ENCODE data around the gene UGT2B15.
"Not testable (repeated sequence)": the region's sequence is repeated elsewhere in the genome, so short reads cannot be mapped to it uniquely, and the experiment has no call there.

The UGT2B15 gene

DNA sequence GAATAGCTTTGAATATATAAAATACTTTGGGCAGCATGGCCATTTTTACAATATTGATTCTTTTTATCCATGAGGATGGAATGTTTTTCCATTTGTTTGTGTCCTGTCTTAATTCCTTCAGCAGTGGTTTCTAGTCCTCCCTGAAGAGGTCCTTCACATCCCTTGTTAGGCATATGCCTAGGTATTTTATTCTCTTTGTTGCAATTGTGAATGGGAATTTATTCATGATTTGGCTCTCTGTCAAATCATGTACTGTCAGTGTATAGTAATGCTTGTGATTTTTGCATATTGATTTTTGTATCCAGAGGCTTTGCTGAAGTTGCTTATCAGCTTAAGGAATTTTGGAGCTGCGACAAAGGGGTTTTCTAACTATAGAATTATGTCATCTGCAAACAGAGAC is 18.5 kb downstream of the UGT2B15 start:
- WGBS = 100% methylated on average over 1 of the region's 1 CpG

DNA sequence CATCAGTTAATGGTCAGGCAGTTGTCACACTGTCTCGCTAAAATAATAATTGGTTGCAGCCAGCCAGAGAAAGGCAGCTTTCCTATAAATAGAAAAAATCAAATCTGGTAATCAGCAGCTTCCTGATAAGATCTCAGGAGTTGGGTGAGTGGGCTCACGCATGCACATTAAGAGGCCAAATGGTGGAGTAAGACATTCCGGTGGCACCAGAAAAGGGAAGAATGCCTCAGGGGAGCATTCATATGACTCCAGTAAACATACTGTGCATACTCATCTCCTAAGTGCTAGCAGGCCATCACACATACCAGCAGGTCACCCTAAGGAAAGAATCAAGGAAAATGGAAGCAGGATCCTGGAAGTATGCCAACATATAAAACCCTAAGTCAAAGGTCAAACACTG is 40.1 kb downstream of the UGT2B15 start:
- Histone ChIP-seq H3K79me1 (replicated peaks; ENCODE audit: low read length, poor library complexity, severe bottlenecking) (no peaks in the 10 kb centered on the region), H3K36me3 (ENCODE audit: control insufficient read depth in 1 of 2, insufficient read depth in 2 of 2, low read depth in 1 of 2, low read length in 2 of 2) (no peaks in the 10 kb centered on the region), H2BK120ac (ENCODE audit: low read depth, low read length) (no peak overlapping the region), H2AK5ac (ENCODE audit: low read length, severe bottlenecking) (no peak overlapping the region), H3K18ac (ENCODE audit: low read depth in 1 of 2, low read length in 2 of 2) (no peak overlapping the region), H2BK15ac (ENCODE audit: low read depth, poor library complexity, severe bottlenecking) (no peak overlapping the region), H3K23ac (ENCODE audit: low read length in 2 of 2) (no peak overlapping the region), H3K4me3 (ENCODE audit: insufficient read depth in 1 of 2, low read depth in 1 of 2, low read length in 2 of 2) (no peak overlapping the region), H3K14ac (ENCODE audit: low read length in 2 of 2) (no peak overlapping the region), H3K9me3 (ENCODE audit: control insufficient read depth, low read length) (peaks cover 4% of the 10 kb centered on the region), H4K91ac (ENCODE audit: low read length) (no peak overlapping the region), H2BK12ac (ENCODE audit: low read length in 2 of 2) (no peak overlapping the region), H3K4me1 (ENCODE audit: control insufficient read depth, insufficient read depth, low read depth, low read length) (no peaks in the 10 kb centered on the region), H3K4ac (ENCODE audit: low read depth in 1 of 2, low read length in 2 of 2) (no peak overlapping the region), H2AFZ (ENCODE audit: low read depth, low read length) (no peak overlapping the region), H3K9ac (ENCODE audit: low read length) (no peak overlapping the region), H3K27me3 (ENCODE audit: control insufficient read depth in 1 of 2, insufficient read depth in 1 of 2, low read length in 2 of 2) (no peaks in the 10 kb centered on the region), H4K8ac (ENCODE audit: low read length) (no peak overlapping the region), H3K4me2 (ENCODE audit: low read length, poor library complexity, severe bottlenecking) (no peak overlapping the region), H2BK5ac (ENCODE audit: low read depth, low read length, poor library complexity, severe bottlenecking) (no peak overlapping the region), H3K27ac (ENCODE audit: low read length, poor library complexity, severe bottlenecking) (peak overlapping the region; percentile 3)
- 94% methylated on average over 3 of the region's 3 CpGs for WGBS
- no peak for DNase-seq

More for the DNA sequence above, 18.5 kb downstream of the UGT2B15 start:
- no peak overlapping the region for H2BK15ac ChIP-seq (ENCODE audit: low read depth, poor library complexity, severe bottlenecking)
- no peak overlapping the region for H3K23ac ChIP-seq (ENCODE audit: low read length in 2 of 2)
- H3K27me3 ChIP-seq (ENCODE audit: control insufficient read depth in 1 of 2, insufficient read depth in 1 of 2, low read length in 2 of 2) = no peaks in the 10 kb centered on the region
- H2BK5ac ChIP-seq (ENCODE audit: low read depth, low read length, poor library complexity, severe bottlenecking) = no peak overlapping the region
- no peak overlapping the region for H3K4me2 ChIP-seq (ENCODE audit: low read length, poor library complexity, severe bottlenecking)
- H3K14ac ChIP-seq (ENCODE audit: low read length in 2 of 2) = no peak overlapping the region
- H2AK5ac ChIP-seq (ENCODE audit: low read length, severe bottlenecking) = no peak overlapping the region
- no peaks in the 10 kb centered on the region for H3K79me1 ChIP-seq (replicated peaks; ENCODE audit: low read length, poor library complexity, severe bottlenecking)
- no peak overlapping the region for H2BK120ac ChIP-seq (ENCODE audit: low read depth, low read length)
- no peak overlapping the region for H4K91ac ChIP-seq (ENCODE audit: low read length)
- no peaks in the 10 kb centered on the region for H3K4me1 ChIP-seq (ENCODE audit: control insufficient read depth, insufficient read depth, low read depth, low read length)
- DNase-seq = no peak
- H3K9me3 ChIP-seq (ENCODE audit: control insufficient read depth, low read length) = no peaks in the 10 kb centered on the region
- no peak overlapping the region for H3K27ac ChIP-seq (ENCODE audit: low read length, poor library complexity, severe bottlenecking)
- no peak overlapping the region for H2BK12ac ChIP-seq (ENCODE audit: low read length in 2 of 2)
- H3K18ac ChIP-seq (ENCODE audit: low read depth in 1 of 2, low read length in 2 of 2) = no peak overlapping the region
- no peak overlapping the region for H3K4me3 ChIP-seq (ENCODE audit: insufficient read depth in 1 of 2, low read depth in 1 of 2, low read length in 2 of 2)
- no peak overlapping the region for H4K8ac ChIP-seq (ENCODE audit: low read length)
- no peak overlapping the region for H2AFZ ChIP-seq (ENCODE audit: low read depth, low read length)
- H3K36me3 ChIP-seq (ENCODE audit: control insufficient read depth in 1 of 2, insufficient read depth in 2 of 2, low read depth in 1 of 2, low read length in 2 of 2) = no peaks in the 10 kb centered on the region
- no peak overlapping the region for H3K4ac ChIP-seq (ENCODE audit: low read depth in 1 of 2, low read length in 2 of 2)
- no peak overlapping the region for H3K9ac ChIP-seq (ENCODE audit: low read length)

DNA sequence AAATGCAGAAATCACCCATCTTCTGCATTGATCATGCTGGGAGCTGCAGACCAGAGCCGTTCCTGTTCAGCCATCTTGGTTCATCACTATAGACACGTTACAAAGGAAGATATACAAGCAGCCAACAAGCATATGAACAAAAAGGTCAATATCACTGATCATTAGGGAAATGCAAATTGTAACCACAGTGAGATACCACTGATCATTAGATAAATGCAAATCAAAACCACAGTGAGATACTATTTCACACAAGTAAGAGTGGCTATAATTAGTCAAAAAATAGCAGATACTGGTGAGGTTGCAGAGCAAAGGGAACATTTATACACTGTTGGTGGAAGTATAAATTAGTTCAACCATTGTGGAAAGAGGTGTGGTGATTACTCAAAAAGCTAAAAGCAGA is 47.7 kb downstream of the UGT2B15 start:
- H4K91ac ChIP-seq (ENCODE audit: low read length); H2BK15ac ChIP-seq (ENCODE audit: low read depth, poor library complexity, severe bottlenecking): not testable (repeated sequence)
- 90% methylated on average over 2 of the region's 2 CpGs for WGBS

DNA sequence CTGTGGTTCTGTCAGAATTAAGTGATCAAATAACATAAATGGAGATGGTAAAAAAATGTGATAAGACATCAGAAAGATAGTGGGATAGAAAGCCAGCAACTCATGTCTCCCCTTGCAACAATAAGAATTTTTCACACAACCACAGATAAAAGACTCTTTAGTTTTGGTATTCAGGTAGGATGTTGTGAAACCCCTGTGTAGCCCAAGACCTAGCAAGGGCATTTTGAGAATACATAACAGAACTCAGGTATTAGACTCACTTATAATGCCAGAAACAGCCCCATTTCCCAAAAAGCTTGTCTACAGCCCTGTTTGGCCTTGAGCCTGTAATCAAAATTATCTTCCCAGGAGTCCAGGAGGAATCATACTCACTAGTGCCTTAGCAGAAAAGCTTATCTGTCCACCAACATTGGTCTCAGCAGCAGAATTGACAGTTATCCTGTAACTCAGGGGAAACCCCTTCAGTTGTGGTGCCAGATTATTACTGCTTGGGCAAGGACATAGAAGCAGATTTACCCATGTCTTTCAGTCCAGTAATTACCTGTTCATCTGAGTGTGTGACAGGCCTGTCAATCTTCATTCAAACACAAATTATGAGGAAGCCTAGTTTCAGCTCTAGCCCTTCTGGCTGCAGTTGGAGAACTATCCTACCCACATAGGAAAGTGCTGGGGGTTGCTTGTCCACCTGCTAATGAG is 53.3 kb downstream of the UGT2B15 start:
- no peak overlapping the region for H3K4me3 ChIP-seq (ENCODE audit: insufficient read depth in 1 of 2, low read depth in 1 of 2, low read length in 2 of 2)
- H3K27me3 ChIP-seq (ENCODE audit: control insufficient read depth in 1 of 2, insufficient read depth in 1 of 2, low read length in 2 of 2) = no peaks in the 10 kb centered on the region
- H3K14ac ChIP-seq (ENCODE audit: low read length in 2 of 2) = no peak overlapping the region
- H2BK5ac ChIP-seq (ENCODE audit: low read depth, low read length, poor library complexity, severe bottlenecking) = no peak overlapping the region
- no peaks in the 10 kb centered on the region for H3K79me1 ChIP-seq (replicated peaks; ENCODE audit: low read length, poor library complexity, severe bottlenecking)
- no peak overlapping the region for H3K27ac ChIP-seq (ENCODE audit: low read length, poor library complexity, severe bottlenecking)
- H2AFZ ChIP-seq (ENCODE audit: low read depth, low read length) = no peak overlapping the region
- H2BK15ac ChIP-seq (ENCODE audit: low read depth, poor library complexity, severe bottlenecking) = no peak overlapping the region
- H3K4me1 ChIP-seq (ENCODE audit: control insufficient read depth, insufficient read depth, low read depth, low read length) = no peaks in the 10 kb centered on the region
- no peak overlapping the region for H2BK120ac ChIP-seq (ENCODE audit: low read depth, low read length)
- no peak overlapping the region for H4K8ac ChIP-seq (ENCODE audit: low read length)
- H3K36me3 ChIP-seq (ENCODE audit: control insufficient read depth in 1 of 2, insufficient read depth in 2 of 2, low read depth in 1 of 2, low read length in 2 of 2) = no peaks in the 10 kb centered on the region
- no peak overlapping the region for H4K91ac ChIP-seq (ENCODE audit: low read length)
- no peak overlapping the region for H3K18ac ChIP-seq (ENCODE audit: low read depth in 1 of 2, low read length in 2 of 2)
- DNase-seq = no peak
- no peak overlapping the region for H2AK5ac ChIP-seq (ENCODE audit: low read length, severe bottlenecking)
- no peak overlapping the region for H3K4ac ChIP-seq (ENCODE audit: low read depth in 1 of 2, low read length in 2 of 2)
- H3K9ac ChIP-seq (ENCODE audit: low read length) = no peak overlapping the region
- H3K9me3 ChIP-seq (ENCODE audit: control insufficient read depth, low read length) = no peaks in the 10 kb centered on the region
- H3K23ac ChIP-seq (ENCODE audit: low read length in 2 of 2) = no peak overlapping the region
- no peak overlapping the region for H3K4me2 ChIP-seq (ENCODE audit: low read length, poor library complexity, severe bottlenecking)
- H2BK12ac ChIP-seq (ENCODE audit: low read length in 2 of 2) = no peak overlapping the region

More for the DNA sequence above, 47.7 kb downstream of the UGT2B15 start:
- not testable (repeated sequence) for H3K4me3 ChIP-seq (ENCODE audit: insufficient read depth in 1 of 2, low read depth in 1 of 2, low read length in 2 of 2); H4K8ac ChIP-seq (ENCODE audit: low read length); H3K36me3 ChIP-seq (ENCODE audit: control insufficient read depth in 1 of 2, insufficient read depth in 2 of 2, low read depth in 1 of 2, low read length in 2 of 2); H3K23ac ChIP-seq (ENCODE audit: low read length in 2 of 2); H3K18ac ChIP-seq (ENCODE audit: low read depth in 1 of 2, low read length in 2 of 2); H2BK120ac ChIP-seq (ENCODE audit: low read depth, low read length); H3K79me1 ChIP-seq (replicated peaks; ENCODE audit: low read length, poor library complexity, severe bottlenecking); H3K14ac ChIP-seq (ENCODE audit: low read length in 2 of 2); H2BK5ac ChIP-seq (ENCODE audit: low read depth, low read length, poor library complexity, severe bottlenecking); H3K4me1 ChIP-seq (ENCODE audit: control insufficient read depth, insufficient read depth, low read depth, low read length); H3K27me3 ChIP-seq (ENCODE audit: control insufficient read depth in 1 of 2, insufficient read depth in 1 of 2, low read length in 2 of 2); H3K4me2 ChIP-seq (ENCODE audit: low read length, poor library complexity, severe bottlenecking); H3K9ac ChIP-seq (ENCODE audit: low read length); H2AK5ac ChIP-seq (ENCODE audit: low read length, severe bottlenecking); H2AFZ ChIP-seq (ENCODE audit: low read depth, low read length); DNase-seq; H3K27ac ChIP-seq (ENCODE audit: low read length, poor library complexity, severe bottlenecking); H3K9me3 ChIP-seq (ENCODE audit: control insufficient read depth, low read length); H2BK12ac ChIP-seq (ENCODE audit: low read length in 2 of 2); H3K4ac ChIP-seq (ENCODE audit: low read depth in 1 of 2, low read length in 2 of 2)
